ENCODE results near the gene ZSCAN12. TPM values are rescaled to one million over a fixed set of nuclear protein-coding genes. Genes with fewer than 3 reads are reported as not detected.

Gene ZSCAN12
- total and polyA plus RNA-seq, 2 of the 13 experiments (the other 11 are each of a cell fraction or from before 2014, with no cell fraction given): 2.8 to 8.9 TPM

- Histone ChIP-seq H3K4me1 (ENCODE audit: insufficient read depth, low read length) (peaks cover 19% of the 10 kb centered on the region), H3K79me2 (ENCODE audit: insufficient read depth, low read length) (peaks cover under 1% of the 10 kb centered on the region), H3K9ac (ENCODE audit: insufficient read depth, low read depth, low read length) (no peak overlapping the region), H3K27me3 (ENCODE audit: control insufficient read depth in 1 of 2, insufficient read depth in 2 of 2, low read length in 2 of 2) (no peaks in the 10 kb centered on the region; a peak in 1 of 5 replicates), H3K9me3 (ENCODE audit: low read length) (peaks cover 3% of the 10 kb centered on the region), H4K20me1 (ENCODE audit: insufficient read depth, low read length) (no peaks in the 10 kb centered on the region), H3K4me2 (ENCODE audit: low read depth, low read length) (peak overlapping the region; percentile 43), H3K4me3 (replicated peaks in 1 of 3; ENCODE audit: insufficient read depth in 1 of 3, low read depth in 2 of 3, low read length in 3 of 3) (peak overlapping the region in 1 of 3 experiments; percentile 0; a peak in 1 of 6 replicates), H3K36me3 (replicated peaks in 1 of 2; ENCODE audit: control insufficient read depth in 1 of 2, insufficient read depth in 2 of 2, low read length in 2 of 2) (no peaks in the 10 kb centered on the region), H2AFZ (ENCODE audit: low read length) (no peak overlapping the region), H3K27ac (ENCODE audit: extremely low read length, insufficient read depth, low read length) (no peak overlapping the region)
- 29% methylated on average over 1 of the region's 1 CpG for WGBS (ENCODE audit: low lambda C conversion rate)
- BruUV-seq (replicated peaks): no TSS peak
- ATAC-seq: peak; percentile 85
- FAIRE-seq: peak; percentile 68
- intact Hi-C loops (cut with micrococcal nuclease; ENCODE audit: unreplicated experiment): loop anchor here (1.0 kb wide), 1 partner anchor 10 kb away; no protein-coding TSS in a partner anchor
- peak; percentile 56 for DNase-seq (ENCODE audit: low spot score)
- ChIA-PET CTCF (ENCODE audit: low intra/inter-chr PET ratio, low total read pairs) (no interaction called here), POLR2A (interaction anchor here (1.0 to 2.4 kb wide), 6 partner anchors 9 to 209 kb away, joined by 3 to 38 read pairs (median 6); partner anchors contain the start of genes PGBD1, ZSCAN26 and ZSCAN31)
- in situ Hi-C loops (cut with HindIII; ENCODE audit: extremely low pct_ligation_motif_present, low pct_unique_long_range_greater_than_20kb): no loop called here
- peak; percentile 86; the same call in 1 of the 2 replicates for TF ChIP-seq RCOR2 (CRISPR knock-in tag; IDR thresholded peaks at IDR 0.05)
- TF ChIP-seq ZFP90 (CRISPR knock-in tag; IDR thresholded peaks at IDR 0.05; ENCODE audit: borderline replicate concordance): peak; percentile 68; the same call in 1 of the 2 replicates
- TF ChIP-seq ARID5B (CRISPR knock-in tag; IDR thresholded peaks at IDR 0.05): peak; percentile 67
- peak; percentile 93 for TF ChIP-seq ZNF792 (CRISPR knock-in tag; IDR thresholded peaks at IDR 0.05)
- peak; percentile 82 for TF ChIP-seq HOMEZ (CRISPR knock-in tag; IDR thresholded peaks at IDR 0.05; ENCODE audit: low read depth)
- TF ChIP-seq POGZ (CRISPR knock-in tag; IDR thresholded peaks at IDR 0.05): peak; percentile 69
- peak; percentile 89; the same call in 1 of the 2 replicates for TF ChIP-seq HDAC2 (CRISPR knock-in tag; IDR thresholded peaks at IDR 0.05)
- TF ChIP-seq KLF12 (CRISPR knock-in tag; IDR thresholded peaks at IDR 0.05; ENCODE audit: borderline replicate concordance): 0 out of 2 replicates have a peak, but pooled peaks have one; percentile 25
- peak; percentile 67; the same call in 1 of the 2 replicates for TF ChIP-seq ZNF331 (CRISPR knock-in tag; IDR thresholded peaks at IDR 0.05)
- TF ChIP-seq TBX2 (CRISPR knock-in tag; IDR thresholded peaks at IDR 0.05; ENCODE audit: borderline replicate concordance): peak; percentile 33; the same call in 1 of the 2 replicates
- peak; percentile 28; the same call in 1 of the 2 replicates for TF ChIP-seq YEATS2 (CRISPR knock-in tag; IDR thresholded peaks at IDR 0.05; ENCODE audit: borderline replicate concordance)
- no peak for TF ChIP-seq NFE2 (CRISPR knock-in tag; IDR thresholded peaks at IDR 0.05)
- TF ChIP-seq ZNF749 (CRISPR knock-in tag; IDR thresholded peaks at IDR 0.05; ENCODE audit: borderline replicate concordance): no peak
- no peak for TF ChIP-seq BCLAF1 (IDR thresholded peaks at IDR 0.05)
- TF ChIP-seq FOXK1 (CRISPR knock-in tag; IDR thresholded peaks at IDR 0.05; ENCODE audit: borderline replicate concordance, low read depth): peak; percentile 33; the same call in 1 of the 2 replicates
- no peak for TF ChIP-seq RBFOX2 (IDR thresholded peaks at IDR 0.05; ENCODE audit: low read depth, low read length)
- peak; percentile 58; the same call in 1 of the 2 replicates for TF ChIP-seq RXRB (CRISPR knock-in tag; IDR thresholded peaks at IDR 0.05; ENCODE audit: borderline replicate concordance)
- TF ChIP-seq ELF3 (CRISPR knock-in tag; IDR thresholded peaks at IDR 0.05): peak; percentile 50
These were observed 54.3 kb downstream of the ZSCAN12 start for GRCh38 chr6:28345201-28345600.

All from HepG2 (cell line).